HG02938 (cell line): ENCODE results near the gene SPEM2.

Source experiments
- ATAC-seq: cut with Tn5 transposase; IDR thresholded peaks from one replicate; pipeline ENCODE4 v1.9.1; 2021; ENCODE audit warnings: mild to moderate bottlenecking, moderate library complexity; ENCODE audit not compliant: unreplicated experiment

The SPEM2 gene

DNA sequence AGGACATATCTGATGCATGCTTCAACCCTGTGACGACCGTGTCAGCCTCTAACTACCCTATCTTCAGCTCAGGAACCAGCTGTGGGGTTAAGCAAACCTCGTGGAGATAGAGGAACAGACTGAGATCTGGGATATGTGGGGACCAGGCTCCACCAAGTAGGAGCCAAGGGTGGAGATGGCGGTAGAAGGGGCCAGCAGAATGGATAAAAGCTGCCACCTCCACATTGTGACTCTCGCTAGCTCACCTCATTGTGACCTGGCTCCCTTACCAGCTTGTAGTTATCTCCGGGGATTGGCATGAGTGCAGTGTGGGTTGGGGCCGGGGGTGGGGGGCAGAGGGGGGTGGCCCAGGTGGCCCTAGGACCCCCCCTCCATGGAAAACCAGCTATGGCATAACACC lies at the start of gene SPEM2:
TSS of gene SPEM2 (plus strand) at position 301 of the 400 bp plus-strand sequence. CDS start at position 374, 73 bp downstream.
- ATAC-seq: no peak

DNA sequence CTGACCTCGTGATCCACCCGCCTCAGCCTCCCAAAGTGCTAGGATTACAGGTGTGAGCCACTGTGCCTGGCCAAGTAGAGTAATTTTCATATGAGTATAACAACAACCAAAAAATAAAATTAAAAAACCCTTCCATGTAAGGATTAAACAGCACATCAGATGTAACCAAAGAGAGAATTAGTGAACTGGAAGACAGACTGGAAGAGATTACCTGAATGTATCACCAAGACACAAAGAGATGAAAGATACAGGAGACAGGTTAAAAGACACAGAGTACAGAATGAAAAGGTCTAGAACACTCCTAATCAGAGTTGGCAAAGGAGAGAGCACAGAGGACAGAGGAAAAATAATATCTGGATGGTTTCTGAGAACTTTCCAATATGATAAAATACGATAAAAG lies 46.3 kb upstream of the SPEM2 start:
- no peak for ATAC-seq

DNA sequence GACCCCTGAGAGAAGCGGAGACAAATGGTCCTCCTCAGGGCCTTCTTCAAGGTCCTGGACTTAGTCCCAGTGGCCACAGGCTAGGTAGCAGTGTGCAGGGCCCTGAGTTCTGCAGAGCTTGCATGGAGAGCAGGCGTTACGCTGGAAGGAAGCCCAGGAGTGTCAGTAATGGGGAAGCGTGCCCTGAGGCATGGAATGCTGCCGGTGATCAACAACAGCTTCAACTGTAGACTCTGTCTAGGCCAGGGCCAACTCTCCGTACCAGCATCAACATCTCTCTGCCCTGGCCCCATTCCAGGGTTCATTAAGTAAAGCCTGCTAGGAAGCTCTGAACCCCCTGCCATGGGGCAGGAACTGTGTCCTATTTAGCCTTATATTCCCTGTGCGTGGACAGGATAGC lies 45.1 kb upstream of the SPEM2 start:
- no peak for ATAC-seq

DNA sequence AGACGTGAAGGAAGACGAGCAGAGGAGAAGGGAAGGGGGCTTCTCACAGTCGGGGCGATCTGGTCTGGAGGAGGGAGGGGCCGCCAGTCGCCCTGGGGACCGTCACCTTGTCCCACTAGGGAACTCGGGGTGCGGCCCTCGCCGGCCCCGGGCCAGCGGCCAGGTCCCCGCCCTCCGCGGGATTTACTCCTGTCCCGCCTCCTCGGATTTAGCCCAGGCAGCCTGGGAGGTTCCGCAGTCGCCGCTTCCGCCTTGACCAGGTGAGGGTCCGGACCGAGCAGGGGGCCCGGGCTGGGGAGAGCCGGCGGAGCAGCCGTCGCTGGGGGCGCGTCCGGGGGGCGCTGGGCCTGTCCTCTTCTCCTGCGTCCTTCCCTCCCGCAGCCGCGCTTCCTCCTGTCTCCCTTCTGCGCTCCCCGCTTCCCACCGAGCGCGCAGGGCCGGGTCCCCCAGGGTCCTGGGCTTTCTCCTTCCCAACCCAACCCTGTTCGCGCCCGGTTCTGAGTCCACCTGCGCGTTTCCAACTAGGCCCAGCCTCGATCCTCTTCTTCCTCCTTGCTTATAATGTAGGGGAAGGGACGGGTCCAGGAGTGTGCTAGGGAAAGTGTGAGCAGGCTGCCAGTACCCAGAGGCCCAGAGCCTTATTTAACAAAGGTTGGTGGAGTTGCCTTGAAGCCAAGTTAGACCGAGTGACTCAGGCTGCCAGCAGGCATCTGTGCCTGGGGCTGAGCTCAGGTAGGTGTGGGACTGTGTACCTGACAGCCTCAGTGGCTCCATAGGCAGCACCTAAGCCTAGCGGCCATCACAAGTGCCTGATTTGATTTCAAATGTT lies 44.3 kb upstream of the SPEM2 start, which contains the start of gene TNK1:
TSS of gene TNK1 (plus strand) at position 235 of the 829 bp plus-strand sequence. CDS start 1,838 bp downstream, outside the sequence.
- ATAC-seq: no peak

DNA sequence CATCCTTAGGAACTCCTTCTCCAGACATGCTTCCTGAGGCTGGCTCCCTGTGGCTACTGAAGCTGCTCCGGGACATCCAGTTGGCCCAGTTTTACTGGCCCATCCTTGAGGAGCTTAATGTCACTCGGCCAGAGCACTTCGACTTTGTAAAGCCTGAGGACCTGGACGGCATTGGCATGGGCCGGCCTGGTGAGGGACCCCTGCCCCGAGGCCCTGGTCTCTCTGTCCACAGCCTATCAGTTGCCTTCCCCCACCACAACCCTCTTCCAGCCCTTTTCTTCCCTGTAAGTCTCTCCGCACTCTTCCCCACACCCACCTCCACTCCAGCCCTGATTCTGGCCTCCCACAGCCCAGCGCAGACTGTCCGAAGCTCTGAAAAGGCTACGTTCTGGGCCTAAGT lies 42.5 kb upstream of the SPEM2 start:
- no peak for ATAC-seq

DNA sequence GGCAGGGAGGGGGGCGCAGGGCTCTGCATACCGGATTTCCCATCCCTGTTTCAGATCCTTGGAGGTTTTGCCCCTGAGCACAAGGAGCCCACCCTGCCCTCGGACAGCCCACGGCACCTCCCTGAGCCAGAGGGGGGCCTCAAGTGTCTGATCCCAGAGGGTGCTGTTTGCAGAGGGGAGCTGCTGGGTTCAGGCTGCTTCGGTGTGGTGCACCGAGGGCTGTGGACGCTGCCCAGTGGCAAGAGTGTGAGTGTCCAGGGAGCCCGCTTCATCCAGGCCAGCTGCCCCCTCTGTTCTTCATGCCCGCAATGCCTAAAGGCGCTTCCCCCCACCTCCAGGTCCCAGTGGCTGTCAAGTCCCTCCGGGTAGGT lies 42.1 kb upstream of the SPEM2 start:
- ATAC-seq: no peak

DNA sequence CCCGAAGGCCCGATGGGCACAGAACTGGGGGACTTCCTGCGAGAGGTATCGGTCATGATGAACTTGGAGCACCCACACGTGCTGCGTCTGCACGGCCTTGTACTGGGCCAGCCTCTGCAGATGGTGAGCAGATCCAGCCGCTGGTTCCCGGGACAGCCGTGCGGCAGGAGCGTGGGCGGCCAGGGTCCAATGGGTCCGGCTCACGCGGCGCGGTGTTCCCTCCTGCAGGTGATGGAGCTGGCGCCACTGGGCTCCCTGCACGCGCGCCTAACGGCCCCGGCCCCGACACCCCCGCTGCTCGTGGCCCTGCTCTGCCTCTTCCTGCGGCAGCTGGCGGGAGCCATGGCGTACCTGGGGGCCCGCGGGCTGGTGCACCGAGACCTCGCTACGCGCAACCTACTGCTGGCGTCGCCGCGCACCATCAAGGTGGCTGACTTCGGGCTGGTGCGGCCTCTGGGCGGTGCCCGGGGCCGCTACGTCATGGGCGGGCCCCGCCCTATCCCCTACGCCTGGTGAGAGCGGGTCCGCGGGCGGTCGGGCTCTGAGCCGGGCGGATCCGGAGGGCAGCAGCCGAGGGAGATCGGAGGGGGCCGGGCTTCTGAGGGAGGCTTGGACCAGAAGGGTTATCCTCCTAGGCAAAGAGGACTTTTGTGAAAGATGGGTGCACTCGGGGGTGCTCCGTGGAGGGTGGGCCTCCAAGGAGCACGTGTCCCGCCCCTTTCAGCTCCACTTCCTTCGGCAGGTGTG lies 41.5 kb upstream of the SPEM2 start:
- no peak for ATAC-seq

DNA sequence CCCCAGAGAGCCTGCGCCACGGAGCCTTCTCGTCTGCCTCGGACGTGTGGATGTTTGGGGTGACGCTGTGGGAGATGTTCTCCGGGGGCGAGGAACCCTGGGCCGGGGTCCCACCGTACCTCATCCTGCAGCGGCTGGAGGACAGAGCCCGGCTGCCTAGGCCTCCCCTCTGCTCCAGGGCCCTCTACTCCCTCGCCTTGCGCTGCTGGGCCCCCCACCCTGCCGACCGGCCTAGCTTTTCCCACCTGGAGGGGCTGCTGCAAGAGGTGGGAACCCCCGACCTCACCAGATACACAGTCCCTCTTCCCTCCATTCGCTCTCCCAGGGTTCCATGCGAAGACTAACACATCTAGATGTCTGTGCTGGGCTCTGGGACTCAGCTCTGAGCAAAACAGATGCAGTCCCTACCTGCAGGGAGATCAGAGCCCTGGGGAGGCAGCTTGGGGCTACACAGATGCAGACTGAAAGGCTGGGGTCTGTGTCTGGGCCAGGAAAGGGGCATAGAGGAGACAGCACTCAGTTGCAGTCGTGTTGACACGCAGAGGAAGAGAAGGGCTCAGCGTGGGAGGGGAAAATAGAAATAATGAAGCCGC lies 40.8 kb upstream of the SPEM2 start:
- no peak for ATAC-seq

DNA sequence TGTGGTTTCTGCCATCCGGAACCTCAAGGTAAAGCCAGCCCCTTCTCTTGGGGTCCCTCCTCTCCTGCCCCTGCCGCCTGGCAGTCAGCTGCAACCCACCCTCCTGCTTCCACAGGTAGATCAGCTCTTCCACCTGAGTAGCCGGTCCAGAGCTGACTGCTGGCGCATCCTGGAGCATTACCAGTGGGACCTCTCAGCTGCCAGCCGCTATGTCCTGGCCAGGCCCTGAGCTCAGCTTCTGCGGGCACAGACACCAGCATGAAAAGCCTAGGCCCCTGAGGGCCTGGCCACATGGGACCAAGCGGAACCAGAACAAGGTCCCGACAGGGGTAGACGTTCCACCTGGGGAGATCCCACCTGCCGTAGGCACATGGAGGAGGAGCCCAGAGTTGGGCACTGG lies 36.6 kb upstream of the SPEM2 start:
- no peak for ATAC-seq

DNA sequence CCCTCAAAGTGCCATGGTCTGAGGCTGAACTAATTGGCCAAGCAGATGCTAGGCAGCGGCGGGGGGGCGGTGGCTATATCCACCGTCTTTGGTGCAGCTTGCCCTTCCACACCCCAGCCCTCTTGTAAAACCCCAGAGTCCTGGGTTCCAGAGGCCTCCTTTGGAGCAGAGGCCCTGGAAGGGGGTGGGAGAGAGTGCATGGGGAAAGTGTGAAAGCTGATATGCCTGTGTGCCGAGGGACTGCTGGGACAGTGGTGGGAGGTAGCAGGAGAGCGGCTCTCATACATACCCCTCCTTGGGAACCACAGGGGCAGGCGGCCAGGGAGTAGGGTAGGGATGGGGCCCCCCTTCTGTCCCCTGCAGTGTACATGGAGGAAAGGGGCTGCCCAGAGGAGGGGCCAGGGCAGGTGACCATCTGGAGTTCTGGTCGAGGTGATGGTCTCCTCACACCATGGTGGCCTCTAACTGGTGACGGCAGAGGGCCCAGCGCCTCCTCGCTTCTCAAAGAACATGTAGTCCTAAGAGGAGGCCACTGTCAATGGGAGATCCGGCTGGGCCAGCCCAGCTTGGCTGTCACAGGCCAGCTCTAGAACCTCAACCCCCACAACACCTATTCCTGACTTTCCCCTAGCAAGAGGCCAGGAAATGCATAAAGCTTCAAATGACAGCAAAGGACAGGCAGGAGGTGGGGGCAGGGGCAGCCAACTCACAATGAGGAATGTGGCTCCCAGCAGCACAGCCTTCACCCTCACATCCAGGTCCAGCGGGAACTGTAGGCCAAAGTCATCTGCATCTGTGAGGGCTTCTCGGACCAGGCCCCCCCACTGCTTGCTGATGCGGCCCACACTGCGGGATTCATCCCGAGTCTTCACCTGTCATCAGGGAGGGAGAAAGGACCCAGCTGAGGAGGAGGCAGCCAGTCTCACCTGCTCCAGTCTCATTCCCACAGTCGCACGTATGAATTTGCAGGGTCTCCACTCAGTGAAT lies 35.2 kb upstream of the SPEM2 start:
- no peak for ATAC-seq

DNA sequence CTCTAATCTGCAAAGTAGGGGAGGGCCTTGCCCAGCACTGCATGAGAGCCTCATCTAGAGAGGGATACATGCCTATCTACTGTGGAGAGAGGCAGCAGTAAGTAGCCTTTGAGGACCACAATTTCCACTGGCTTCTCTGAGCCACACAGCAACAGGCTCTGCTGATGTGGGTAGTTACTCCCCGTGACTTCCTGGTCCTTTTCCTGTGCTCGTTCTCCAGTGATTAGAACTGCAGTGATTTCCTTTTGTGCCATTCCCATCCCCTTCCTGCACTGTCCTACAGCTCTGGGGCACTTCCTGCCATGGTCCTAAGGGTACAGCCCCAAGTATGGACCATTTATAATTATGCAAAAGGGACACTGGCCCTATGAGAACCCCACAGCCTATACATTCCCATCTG lies 34.1 kb upstream of the SPEM2 start:
- ATAC-seq: no peak

DNA sequence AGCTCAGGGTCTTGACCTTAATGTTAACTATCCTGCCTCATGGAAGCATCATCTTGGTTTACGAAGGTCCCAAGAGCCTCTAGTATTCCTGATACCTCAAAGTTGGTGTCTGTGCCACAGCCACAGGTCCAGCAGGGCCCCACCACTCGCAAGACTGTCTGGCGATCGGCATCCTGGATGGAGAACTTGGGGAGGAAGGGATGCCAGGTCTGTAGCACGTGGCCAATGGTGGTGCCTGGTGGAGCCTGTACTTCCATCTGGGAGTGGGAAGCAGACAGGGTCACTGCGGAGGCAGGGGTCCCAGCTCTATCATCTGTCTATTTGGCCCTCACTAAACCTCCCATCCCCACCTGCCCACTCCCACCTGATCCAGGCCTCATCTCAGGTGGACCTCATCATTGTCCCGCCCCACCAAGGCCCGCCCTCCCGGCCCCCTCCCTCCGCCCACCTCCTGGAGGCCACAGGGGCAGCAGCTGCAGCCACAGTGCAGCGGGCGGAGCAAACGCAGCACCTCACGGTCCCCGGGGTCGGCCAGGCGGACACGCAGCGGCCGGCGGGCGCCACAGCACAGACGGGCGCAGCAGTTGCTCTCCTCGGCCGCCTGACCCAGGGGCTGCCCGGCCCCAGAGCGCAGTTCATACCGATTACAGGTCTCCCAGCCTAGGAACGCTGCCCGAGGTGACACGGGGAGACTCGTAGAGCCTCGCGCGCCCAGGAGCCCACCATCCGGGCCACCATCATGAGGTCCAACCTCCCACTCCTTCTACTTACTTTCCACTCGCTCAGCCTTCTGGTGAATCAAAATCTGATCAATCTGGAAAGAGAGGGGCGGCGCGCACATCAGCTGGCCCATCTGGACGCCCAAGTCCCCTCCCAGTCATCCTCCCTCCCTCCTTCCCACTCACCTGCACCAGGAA lies 32.5 kb upstream of the SPEM2 start:
- ATAC-seq: no peak

DNA sequence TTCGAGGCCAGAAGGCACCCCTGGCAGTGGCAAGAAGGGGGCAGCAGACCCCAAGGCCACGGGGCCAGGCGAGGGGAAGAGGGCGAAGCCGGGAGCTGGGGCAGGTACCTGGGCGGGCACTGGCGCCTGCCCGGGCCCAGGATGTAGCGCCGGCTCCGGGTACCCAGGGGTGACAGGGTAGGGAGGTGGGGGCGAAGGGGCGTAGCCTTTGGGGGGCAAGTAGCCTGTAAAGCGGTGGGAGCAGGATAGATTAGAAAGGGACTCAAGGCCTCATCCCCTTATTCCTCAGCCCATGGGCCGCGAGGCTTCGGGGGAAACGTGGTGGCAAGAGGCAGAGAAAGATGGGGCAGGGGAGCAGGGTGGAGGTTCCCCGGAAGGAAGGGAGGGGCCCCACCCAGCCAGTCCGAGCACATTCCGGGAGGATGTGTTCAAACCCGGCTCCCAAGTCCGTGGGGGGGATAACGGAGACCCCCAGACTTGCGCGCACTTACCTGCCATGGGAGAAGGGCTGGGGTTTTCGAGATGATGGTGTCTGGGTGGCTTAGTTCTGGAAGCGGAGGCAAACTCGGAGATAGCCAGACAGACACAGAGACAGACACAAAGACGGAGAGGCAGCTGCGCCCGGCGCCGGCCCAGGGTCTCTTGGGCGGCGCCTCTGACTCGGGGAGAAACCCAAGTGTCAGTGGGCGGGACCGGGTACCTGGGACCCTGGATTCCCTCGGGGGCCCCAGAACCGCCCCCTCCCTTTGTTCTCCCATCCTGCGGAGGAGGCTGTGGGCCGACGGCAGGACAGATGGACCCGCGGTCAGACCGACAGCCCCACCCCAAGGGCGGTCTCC lies 31.6 kb upstream of the SPEM2 start:
- ATAC-seq: peak; percentile 34

DNA sequence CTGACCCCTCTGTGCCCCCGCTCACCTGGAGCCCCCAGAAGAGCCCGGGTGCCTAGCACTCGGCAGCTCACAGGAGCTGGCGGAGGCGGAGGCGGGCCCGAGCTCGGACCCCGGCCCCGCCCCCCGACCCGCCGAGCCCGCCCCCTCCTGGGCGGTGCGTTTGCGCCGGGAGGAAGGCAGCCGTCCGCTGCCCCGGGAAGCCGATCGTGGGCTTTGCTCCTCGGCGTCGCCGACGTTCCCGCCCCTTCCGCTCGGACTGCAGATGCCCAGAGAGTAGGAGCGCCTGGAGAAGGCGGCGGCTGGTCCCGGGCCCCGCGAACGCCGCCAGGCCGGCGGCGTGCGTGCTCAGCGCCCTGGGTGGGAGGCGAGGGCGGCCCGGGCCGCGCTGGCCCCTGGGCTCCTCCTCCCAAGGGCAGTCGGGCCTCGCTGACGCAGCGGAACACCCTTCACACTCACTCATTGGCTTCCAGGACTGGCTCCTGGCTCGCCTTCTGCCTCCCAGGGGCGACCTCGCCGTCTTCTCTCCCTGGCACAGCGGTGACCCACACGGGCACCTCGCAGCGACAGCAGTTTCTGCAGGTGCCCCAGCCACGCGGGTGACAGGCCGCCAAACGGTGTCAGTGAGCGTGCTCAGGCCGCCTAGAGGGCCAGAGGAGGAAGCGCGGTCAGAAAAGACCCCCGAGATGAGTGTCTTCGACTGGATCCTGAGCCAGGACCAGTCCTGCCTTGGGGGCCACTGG lies 30.8 kb upstream of the SPEM2 start, which contains the start of gene PLSCR3:
TSS of gene PLSCR3 (minus strand) at position 74 of the 740 bp plus-strand sequence. CDS start 415 bp downstream, outside the sequence.
- peak; percentile 63 for ATAC-seq

DNA sequence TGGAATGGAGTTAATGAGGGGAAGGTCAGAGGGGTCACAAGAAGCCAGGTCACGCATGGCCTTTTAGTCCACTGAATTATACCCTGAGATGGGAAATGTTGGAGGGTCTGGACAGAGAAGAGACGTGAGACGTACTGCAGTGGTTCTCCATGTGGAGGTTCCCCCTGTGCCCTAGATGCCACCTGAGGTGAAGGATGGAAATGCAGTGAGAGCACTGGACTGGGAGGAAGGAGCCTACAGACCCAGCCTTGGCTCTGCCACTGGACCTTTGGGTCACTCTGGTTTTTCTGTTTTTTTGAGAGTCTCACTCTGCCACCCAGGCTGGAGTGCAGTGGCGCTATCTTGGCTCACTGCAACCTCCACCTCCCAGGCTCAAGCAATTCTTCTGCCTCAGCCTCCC lies 29.3 kb upstream of the SPEM2 start:
- no peak for ATAC-seq

DNA sequence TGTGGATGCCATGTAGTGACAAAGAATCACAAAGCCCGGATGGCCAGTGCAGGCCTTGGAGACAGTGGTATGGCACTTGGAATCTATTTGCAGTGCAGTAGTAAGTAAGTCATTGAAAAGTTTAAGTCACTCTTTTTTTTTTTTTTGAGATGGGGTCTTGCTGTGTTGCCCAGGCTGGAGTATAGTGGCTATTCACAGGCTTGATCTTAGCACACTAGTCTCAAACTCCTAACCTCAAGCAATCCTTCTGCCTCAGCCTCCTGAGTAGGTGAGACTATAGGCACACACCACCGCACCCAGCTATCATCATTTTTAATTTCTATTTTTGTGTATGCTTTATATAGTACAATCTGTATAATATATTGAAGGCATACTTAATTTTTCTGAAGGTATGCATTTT lies 26.8 kb upstream of the SPEM2 start:
- no peak for ATAC-seq

DNA sequence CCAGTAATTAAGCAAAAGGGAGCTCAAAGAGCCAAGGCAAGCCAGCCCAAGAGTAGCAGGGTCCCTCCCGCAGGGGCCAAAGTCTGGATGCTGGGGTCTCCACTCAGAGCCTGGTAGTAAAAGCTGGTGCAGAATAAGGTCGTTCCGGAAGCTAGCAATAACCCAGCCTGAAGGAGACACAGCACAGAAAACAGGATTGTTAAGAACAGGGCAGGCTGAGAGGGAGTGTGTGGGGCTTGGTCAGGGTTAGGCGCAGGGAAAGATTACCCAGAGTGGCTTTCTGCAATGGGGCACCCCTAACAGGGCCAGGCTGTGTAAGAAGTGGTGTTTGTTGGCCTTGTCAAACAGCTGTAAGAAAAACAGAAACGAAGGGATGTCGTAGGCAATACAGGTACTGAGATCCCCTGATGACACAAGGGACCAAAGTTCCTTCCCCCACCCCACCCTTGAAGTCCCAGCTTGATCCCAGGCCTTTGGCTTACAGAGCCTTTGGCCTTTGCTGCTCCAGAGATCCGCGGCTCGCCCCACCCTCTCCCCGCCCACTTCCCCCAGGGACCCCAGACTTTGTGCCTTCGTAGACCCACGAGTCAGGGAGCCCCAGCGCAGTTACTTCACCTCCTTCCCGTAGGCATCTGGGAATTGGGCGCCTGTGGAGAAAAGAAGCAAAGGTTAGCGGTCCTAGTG lies 22.2 kb upstream of the SPEM2 start:
- no peak for ATAC-seq

DNA sequence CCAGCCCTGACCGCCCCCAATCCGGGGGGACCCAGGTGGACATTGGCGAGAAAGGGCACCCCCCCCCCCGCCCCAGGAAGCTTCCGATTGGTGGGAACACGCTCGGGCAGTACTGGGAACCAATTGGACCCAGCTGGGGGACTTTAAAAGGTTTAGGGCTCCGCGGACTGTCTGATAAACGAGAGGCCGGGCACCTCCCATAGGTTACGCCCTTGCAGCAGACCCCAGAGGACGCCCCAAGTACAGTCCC lies 21.8 kb upstream of the SPEM2 start:
- ATAC-seq: no peak
